GM23338 (cell line): ENCODE results near the gene CIAO2A. TPM values are rescaled to one million over a fixed set of nuclear protein-coding genes. Genes with fewer than 3 reads are reported as not detected.

Experiments used
- ATAC-seq: fragments of 200-7000 bp; cut with Tn5 transposase; 3 replicates; pipeline ENCODE4 v1.9.1; 2020
- DNase-seq: peaks from one replicate; pipeline ENCODE4 v3.0.0-alpha.2; 2015; ENCODE audit warnings: low spot score
- H2AFZ ChIP-seq: fragments of 200-600 bp; sonication (generic); 2 replicates; pipeline ENCODE4 v1.8.0; 2016; ENCODE audit warnings: antibody characterized with exemption, mild to moderate bottlenecking, moderate library complexity
- H3F3A ChIP-seq: fragments of 200-600 bp; sonication (generic); replicated peaks from 2 replicates; pipeline ENCODE4 v1.8.0; 2017; ENCODE audit warnings: antibody characterized with exemption, mixed run types, low read depth
- H3K27ac ChIP-seq: fragments of 200-600 bp; sonication (generic); 2 replicates; pipeline ENCODE4 v1.6.1; 2016; ENCODE audit warnings: low read depth
- H3K27me3 ChIP-seq: fragments of 200-600 bp; sonication (generic); 2 replicates; pipeline ENCODE4 v1.8.0; 2016; ENCODE audit warnings: mild to moderate bottlenecking, mixed run types, moderate library complexity; ENCODE audit not compliant: insufficient read depth
- H3K36me3 ChIP-seq: fragments of 200-600 bp; sonication (generic); 2 replicates; pipeline ENCODE4 v1.8.0; 2016; ENCODE audit warnings: mild to moderate bottlenecking; ENCODE audit not compliant: insufficient read depth
- H3K4me1 ChIP-seq: fragments of 200-600 bp; sonication (generic); 2 replicates; pipeline ENCODE4 v1.8.0; 2016; ENCODE audit warnings: mild to moderate bottlenecking, moderate library complexity; ENCODE audit not compliant: insufficient read depth
- H3K4me2 ChIP-seq: fragments of 200-600 bp; sonication (generic); 2 replicates; pipeline ENCODE4 v1.7.1; 2017; ENCODE audit warnings: mixed run types
- H3K4me3 ChIP-seq: fragments of 200-600 bp; sonication (generic); 2 replicates; pipeline ENCODE4 v1.6.1; 2016; ENCODE audit warnings: mixed run types
- H3K79me2 ChIP-seq: fragments of 200-600 bp; sonication (generic); replicated peaks from 2 replicates; pipeline ENCODE4 v1.8.0; 2017; ENCODE audit warnings: mild to moderate bottlenecking; ENCODE audit not compliant: insufficient read depth
- H3K9me2 ChIP-seq: fragments of 200-600 bp; sonication (generic); 2 replicates; pipeline ENCODE4 v1.8.0; 2017; ENCODE audit not compliant: insufficient read depth
- H4K20me1 ChIP-seq: fragments of 200-600 bp; sonication (generic); replicated peaks from 2 replicates; pipeline ENCODE4 v1.8.0; 2017; ENCODE audit warnings: mild to moderate bottlenecking; ENCODE audit not compliant: insufficient read depth
- H3K27ac Mint-ChIP-seq: 2 replicates; pipeline ENCODE4 v1.8.0; 2020; ENCODE audit warnings: inconsistent platforms, mild to moderate bottlenecking, moderate library complexity, mixed read lengths
- H3K27me3 Mint-ChIP-seq: 3 replicates; pipeline ENCODE4 v1.8.0; 2022; ENCODE audit warnings: low read depth, mild to moderate bottlenecking, moderate library complexity, mixed read lengths, inconsistent platforms; ENCODE audit not compliant: insufficient read depth, poor library complexity
- H3K36me3 Mint-ChIP-seq: 3 replicates; pipeline ENCODE4 v1.8.0; 2021; ENCODE audit warnings: low read depth, mild to moderate bottlenecking, inconsistent platforms, moderate library complexity, mixed read lengths
- H3K4me1 Mint-ChIP-seq: 3 replicates; pipeline ENCODE4 v1.8.0; 2020; ENCODE audit warnings: mild to moderate bottlenecking, inconsistent platforms, mixed read lengths
- H3K4me3 Mint-ChIP-seq: 3 replicates; pipeline ENCODE4 v1.8.0; 2021; ENCODE audit warnings: moderate library complexity, mild to moderate bottlenecking, inconsistent platforms, mixed read lengths
- H3K9me3 Mint-ChIP-seq: 3 replicates; pipeline ENCODE4 v1.8.0; 2020; ENCODE audit warnings: moderate library complexity, mild to moderate bottlenecking, inconsistent platforms, mixed read lengths
- CREB1 ChIP-seq: fragments of 250-450 bp; sonication (Bioruptor Pico); IDR thresholded peaks from 2 replicates; pipeline ENCODE4 v1.5.0; 2020; ENCODE audit warnings: low read depth, mild to moderate bottlenecking, moderate library complexity
- CTCF ChIP-seq, 2 experiments: fragments of 200-600 bp in 1 of 2; sonication (generic) in 1 of 2; conservative IDR thresholded peaks; 2 replicates each; pipeline versions ENCODE4 v1.5.1 to v1.6.1; 2016 to 2017; ENCODE audit warnings: antibody characterized with exemption in 2 of 2, low read depth in 2 of 2, mild to moderate bottlenecking in 2 of 2, moderate library complexity in 1 of 2
- ETS1 ChIP-seq: IDR thresholded peaks from 2 replicates; pipeline ENCODE4 v1.6.1; 2016; ENCODE audit warnings: antibody characterized with exemption
- EZH2 ChIP-seq: fragments of 200-600 bp; sonication (generic); IDR thresholded peaks from one replicate; pipeline ENCODE4 v1.8.0; 2017; ENCODE audit warnings: antibody characterized with exemption, mild to moderate bottlenecking, low read depth; ENCODE audit not compliant: unreplicated experiment
- EZH2phosphoT487 ChIP-seq: fragments of 200-600 bp; sonication (generic); IDR thresholded peaks from one replicate; pipeline ENCODE4 v1.8.1; 2018; ENCODE audit warnings: antibody characterized with exemption; ENCODE audit not compliant: unreplicated experiment
- JUNB ChIP-seq: IDR thresholded peaks from one replicate; pipeline ENCODE4 v1.6.1; 2016; ENCODE audit warnings: antibody characterized with exemption; ENCODE audit not compliant: unreplicated experiment
- NANOG ChIP-seq: IDR thresholded peaks from 2 replicates; pipeline ENCODE4 v1.6.1; 2016; ENCODE audit warnings: antibody characterized with exemption, borderline replicate concordance
- POLR2AphosphoS5 ChIP-seq: IDR thresholded peaks from 2 replicates; pipeline ENCODE4 v1.6.1; 2016; ENCODE audit warnings: antibody characterized with exemption, low read depth
- REST ChIP-seq: IDR thresholded peaks from one replicate; pipeline ENCODE4 v1.6.1; 2018; ENCODE audit warnings: antibody characterized with exemption; ENCODE audit not compliant: unreplicated experiment
- STAT1 ChIP-seq: IDR thresholded peaks from one replicate; pipeline ENCODE4 v1.6.1; 2016; ENCODE audit warnings: antibody characterized with exemption; ENCODE audit not compliant: unreplicated experiment
- ZNF114 ChIP-seq: fragments of 250-450 bp; sonication (Bioruptor Pico); IDR thresholded peaks from 2 replicates; pipeline ENCODE4 v1.5.0; 2020; ENCODE audit warnings: mild to moderate bottlenecking, moderate library complexity
- ZNF331 ChIP-seq: fragments of 250-450 bp; sonication (Bioruptor Pico); IDR thresholded peaks from 2 replicates; pipeline ENCODE4 v1.5.0; 2020; ENCODE audit warnings: low read depth, mild to moderate bottlenecking, moderate library complexity
- polyA plus RNA-seq: library from polyadenylated mRNA; unstranded; fragments of >200 nt; fragmentation: Nextera tagmentation; extraction: Ambion mirVana; gene quantifications from 2 replicates; pipeline ENCODE4 v1.2.1, GENCODE V29; 2016
- total RNA-seq: library from RNA; depleted of rRNA; stranded (reverse); fragments of >200 nt; shearing (Covaris generic); gene quantifications from 2 replicates; pipeline ENCODE4 v1.2.3, GENCODE V29; 2014

The CIAO2A gene
- total and polyA plus RNA-seq, 2 experiments from 2014 or later = 132 to 318 TPM

- Mint-ChIP-seq H3K36me3 (no peaks in the 10 kb centered on the region), H3K9me3 (no peaks in the 10 kb centered on the region), H3K4me1 (peaks cover 26% of the 10 kb centered on the region), H3K27me3 (peaks cover 10% of the 10 kb centered on the region), H3K4me3 (peak overlapping the region; percentile 97), H3K27ac (no peak overlapping the region)
- H3K27ac ChIP-seq = no peak overlapping the region
- peaks cover 27% of the 10 kb centered on the region for H3K4me1 ChIP-seq
- ATAC-seq (no peak), DNase-seq (peak; percentile 40)
- H3K4me2 ChIP-seq = peak overlapping the region; percentile 93
- H3K4me3 ChIP-seq = peak overlapping the region; percentile 84
- peaks cover 69% of the 10 kb centered on the region for H3K79me2 ChIP-seq
- TF ChIP-seq JUNB = no peak
- TF ChIP-seq CTCF (conservative IDR thresholded peaks at IDR 0.05; ENCODE audit: low read depth in 2 of 2) = peak in 1 of 2 experiments; percentile 40; a peak in 1 of 4 replicates
- no peaks in the 10 kb centered on the region for H3K36me3 ChIP-seq
- peak overlapping the region; percentile 87 for H2AFZ ChIP-seq
- peaks cover 9% of the 10 kb centered on the region; the same call in 1 of the 2 replicates for H4K20me1 ChIP-seq
- H3F3A ChIP-seq = no peaks in the 10 kb centered on the region
- H3K27me3 ChIP-seq = no peaks in the 10 kb centered on the region
- no peaks in the 10 kb centered on the region for H3K9me2 ChIP-seq
These were observed 3.2 kb upstream of the CIAO2A start for GRCh38 chr15:64096668-64097384.

- no peaks in the 10 kb centered on the region for H3K36me3 Mint-ChIP-seq
- Histone ChIP-seq H4K20me1 (peaks cover 9% of the 10 kb centered on the region; the same call in 1 of the 2 replicates), H3K9me2 (no peaks in the 10 kb centered on the region), H2AFZ (peak within 1 kb of the TSS; percentile 87), H3K79me2 (peaks cover 69% of the 10 kb centered on the region), H3F3A (no peaks in the 10 kb centered on the region), H3K36me3 (no peaks in the 10 kb centered on the region), H3K4me1 (peaks cover 27% of the 10 kb centered on the region), H3K27ac (peak within 1 kb of the TSS; percentile 40; the same call in 1 of the 2 replicates), H3K27me3 (no peaks in the 10 kb centered on the region), H3K4me3 (peak within 1 kb of the TSS; percentile 84), H3K4me2 (peak within 1 kb of the TSS; percentile 93)
- DNase-seq = peak; percentile 93
- peak within 1 kb of the TSS; percentile 68; the same call in 1 of the 2 replicates for H3K27ac Mint-ChIP-seq
- peak within 1 kb of the TSS; percentile 97 for H3K4me3 Mint-ChIP-seq
- peaks cover 26% of the 10 kb centered on the region for H3K4me1 Mint-ChIP-seq
- H3K9me3 Mint-ChIP-seq = no peaks in the 10 kb centered on the region
- peak; percentile 61 for ATAC-seq
- H3K27me3 Mint-ChIP-seq = peaks cover 10% of the 10 kb centered on the region
- TF ChIP-seq POLR2AphosphoS5 = peak; percentile 70
- no peak for TF ChIP-seq ZNF331
- no peak for TF ChIP-seq EZH2
- peak; percentile 50; the same call in 1 of the 2 replicates for TF ChIP-seq CREB1
- peak; percentile 70; the same call in 1 of the 2 replicates for TF ChIP-seq ETS1
- no peak for TF ChIP-seq CTCF (conservative IDR thresholded peaks at IDR 0.05; ENCODE audit: low read depth in 2 of 2)
- TF ChIP-seq STAT1 = no peak
- no peak for TF ChIP-seq JUNB
- TF ChIP-seq NANOG = no peak
- no peak for TF ChIP-seq ZNF114 (CRISPR knock-in tag)
- TF ChIP-seq EZH2phosphoT487 = no peak
- TF ChIP-seq REST = peak; percentile 75
These were observed 2.4 kb upstream of the CIAO2A start, which contains the start of gene SNX1 for GRCh38 chr15:64095795-64096667. SNX1 (plus strand) TSS chr15:64095982; CDS start chr15:64096014, 32 bp downstream.
